ENCODE measurements around the gene SHFL.

Gene SHFL

GRCh38 chr19:10085641-10086590 is at the start of gene SHFL:
SHFL (plus strand) TSS chr19:10086317; CDS start chr19:10086428, 111 bp downstream.
- TF ChIP-seq CTCF (IDR thresholded peaks at IDR 0.05; ENCODE audit: low read depth, low read length) = no peak
- DNase-seq (ENCODE audit: low read depth, low spot score) = peak; percentile 43
- in situ Hi-C loops (cut with HindIII; ENCODE audit: low sequenced_read_pairs) = no loop called here
- H3K4me3 ChIP-seq (ENCODE audit: low read depth, low read length) = peak within 1 kb of the TSS; percentile 94

GRCh38 chr19:10036601-10037071 is 49.5 kb upstream of the SHFL start:
- TF ChIP-seq CTCF (IDR thresholded peaks at IDR 0.05; ENCODE audit: low read depth, low read length) = no peak
- no peak for DNase-seq (ENCODE audit: low read depth, low spot score)
- H3K4me3 ChIP-seq (ENCODE audit: low read depth, low read length) = no peak overlapping the region
- in situ Hi-C loops (cut with HindIII; ENCODE audit: low sequenced_read_pairs) = no loop called here

- H3K4me3 ChIP-seq (ENCODE audit: low read depth, low read length) = no peak overlapping the region
- DNase-seq (ENCODE audit: low read depth, low spot score) = no peak
- TF ChIP-seq CTCF (IDR thresholded peaks at IDR 0.05; ENCODE audit: low read depth, low read length) = no peak
- in situ Hi-C loops (cut with HindIII; ENCODE audit: low sequenced_read_pairs) = no loop called here
Observed at GRCh38 chr19:10037367-10037766, 48.8 kb upstream of the SHFL start.

GRCh38 chr19:10037809-10038208 is 48.3 kb upstream of the SHFL start:
- no peak for TF ChIP-seq CTCF (IDR thresholded peaks at IDR 0.05; ENCODE audit: low read depth, low read length)
- no peak for DNase-seq (ENCODE audit: low read depth, low spot score)
- H3K4me3 ChIP-seq (ENCODE audit: low read depth, low read length) = no peak overlapping the region
- in situ Hi-C loops (cut with HindIII; ENCODE audit: low sequenced_read_pairs) = no loop called here

GRCh38 chr19:10043286-10043927 is 42.7 kb upstream of the SHFL start:
- no peak for TF ChIP-seq CTCF (IDR thresholded peaks at IDR 0.05; ENCODE audit: low read depth, low read length)
- in situ Hi-C loops (cut with HindIII; ENCODE audit: low sequenced_read_pairs) = no loop called here
- peak; percentile 65 for DNase-seq (ENCODE audit: low read depth, low spot score)
- H3K4me3 ChIP-seq (ENCODE audit: low read depth, low read length) = no peak overlapping the region

- TF ChIP-seq CTCF (IDR thresholded peaks at IDR 0.05; ENCODE audit: low read depth, low read length) = no peak
- DNase-seq (ENCODE audit: low read depth, low spot score) = no peak
- in situ Hi-C loops (cut with HindIII; ENCODE audit: low sequenced_read_pairs) = no loop called here
- no peak overlapping the region for H3K4me3 ChIP-seq (ENCODE audit: low read depth, low read length)
Observed at GRCh38 chr19:10044390-10044789, 41.7 kb upstream of the SHFL start.

Data from astrocyte of the spinal cord (primary cell).